ENCODE data around the gene PRTFDC1.
"Not testable (repeated sequence)": the region's sequence is repeated elsewhere in the genome, so short reads cannot be mapped to it uniquely, and the experiment has no call there.

The PRTFDC1 gene

GRCh38 chr10:24849501-24850299 is 102.7 kb downstream of the PRTFDC1 start:
- DNase-seq (ENCODE audit: low read depth in 2 of 2, low spot score in 1 of 2), result no peak

GRCh38 chr10:24849051-24849450 is 103.4 kb downstream of the PRTFDC1 start:
- DNase-seq (ENCODE audit: low read depth in 2 of 2, low spot score in 1 of 2), result no peak

GRCh38 chr10:24848195-24848594 is 104.2 kb downstream of the PRTFDC1 start:
- DNase-seq (ENCODE audit: low read depth in 2 of 2, low spot score in 1 of 2), result no peak

- no peak for DNase-seq (ENCODE audit: low read depth in 2 of 2, low spot score in 1 of 2)
These were observed 105.0 kb downstream of the PRTFDC1 start for GRCh38 chr10:24847112-24848070.

GRCh38 chr10:24844742-24845141 is 107.7 kb downstream of the PRTFDC1 start:
- DNase-seq (ENCODE audit: low read depth in 2 of 2, low spot score in 1 of 2), result no peak

- DNase-seq (ENCODE audit: low read depth in 2 of 2, low spot score in 1 of 2), result no peak
These were observed 109.2 kb downstream of the PRTFDC1 start for GRCh38 chr10:24843256-24843655.

GRCh38 chr10:24842856-24843255 is 109.5 kb downstream of the PRTFDC1 start:
- no peak for DNase-seq (ENCODE audit: low read depth in 2 of 2, low spot score in 1 of 2)

- no peak for DNase-seq (ENCODE audit: low read depth in 2 of 2, low spot score in 1 of 2)
These were observed 110.9 kb downstream of the PRTFDC1 start for GRCh38 chr10:24841530-24841929.

- no peak for DNase-seq (ENCODE audit: low read depth in 2 of 2, low spot score in 1 of 2)
These were observed 111.6 kb downstream of the PRTFDC1 start for GRCh38 chr10:24840784-24841183.

- DNase-seq (ENCODE audit: low read depth in 2 of 2, low spot score in 1 of 2), result not testable (repeated sequence)
These were observed 114.6 kb downstream of the PRTFDC1 start for GRCh38 chr10:24837781-24838180.

GRCh38 chr10:24834869-24835268 is 117.5 kb downstream of the PRTFDC1 start:
- no peak for DNase-seq (ENCODE audit: low read depth in 2 of 2, low spot score in 1 of 2)

- no peak for DNase-seq (ENCODE audit: low read depth in 2 of 2, low spot score in 1 of 2)
These were observed 126.4 kb downstream of the PRTFDC1 start for GRCh38 chr10:24826009-24826408.

GRCh38 chr10:24825551-24825950 is 126.9 kb downstream of the PRTFDC1 start:
- DNase-seq (ENCODE audit: low read depth in 2 of 2, low spot score in 1 of 2), result no peak

GRCh38 chr10:24824536-24824935 is 127.9 kb downstream of the PRTFDC1 start:
- no peak for DNase-seq (ENCODE audit: low read depth in 2 of 2, low spot score in 1 of 2)

- DNase-seq (ENCODE audit: low read depth in 2 of 2, low spot score in 1 of 2), result no peak
These were observed 128.3 kb downstream of the PRTFDC1 start for GRCh38 chr10:24824124-24824523.

GRCh38 chr10:24822590-24822989 is 129.8 kb downstream of the PRTFDC1 start:
- no peak for DNase-seq (ENCODE audit: low read depth in 2 of 2, low spot score in 1 of 2)

- DNase-seq (ENCODE audit: low read depth in 2 of 2, low spot score in 1 of 2), result no peak
These were observed 130.4 kb downstream of the PRTFDC1 start for GRCh38 chr10:24821986-24822385.

- no peak for DNase-seq (ENCODE audit: low read depth in 2 of 2, low spot score in 1 of 2)
These were observed 135.5 kb downstream of the PRTFDC1 start for GRCh38 chr10:24816868-24817396.

GRCh38 chr10:24814568-24815313 is 137.7 kb downstream of the PRTFDC1 start:
- no peak for DNase-seq (ENCODE audit: low read depth in 2 of 2, low spot score in 1 of 2)

GRCh38 chr10:24813856-24814255 is 138.6 kb downstream of the PRTFDC1 start:
- DNase-seq (ENCODE audit: low read depth in 2 of 2, low spot score in 1 of 2), result no peak

GRCh38 chr10:24806262-24806661 is 146.1 kb downstream of the PRTFDC1 start:
- DNase-seq (ENCODE audit: low read depth in 2 of 2, low spot score in 1 of 2), result no peak

All from stimulated activated CD8-positive, alpha-beta memory T cell treated with anti-CD3 and anti-CD28 coated beads, Interleukin-4, amount 100 ng/mL, for 1 hour (primary cell).